Fibroblast of villous mesenchyme (primary cell): Measurements from ENCODE around the gene KIF3B. TPM values are rescaled to one million over a fixed set of nuclear protein-coding genes. Genes with fewer than 3 reads are reported as not detected.
"Not testable (repeated sequence)": the region's sequence is repeated elsewhere in the genome, so short reads cannot be mapped to it uniquely, and the experiment has no call there.

ENCODE experiments used
- DNase-seq: peaks from one replicate; pipeline ENCODE4 v3.0.0-alpha.2; 2010; ENCODE audit warnings: low read depth
- H3K4me3 ChIP-seq: 2 replicates; pipeline ENCODE4 v1.5.1; 2011; ENCODE audit warnings: low read depth, mild to moderate bottlenecking, low read length
- CTCF ChIP-seq: IDR thresholded peaks from 2 replicates; pipeline ENCODE4 v1.5.1; 2012; ENCODE audit warnings: low read depth, mild to moderate bottlenecking, low read length; ENCODE audit not compliant: insufficient read depth
- total RNA-seq: library from RNA; depleted of rRNA; stranded (reverse); fragments of >200 nt; gene quantifications from 2 replicates; pipeline ENCODE4 v1.2.3, GENCODE V29; 2012

The KIF3B gene
- total RNA-seq, 1 donor: 24.2 TPM

GRCh38 chr20:32237419-32237818 lies 40.0 kb upstream of the KIF3B start:
- DNase-seq: no peak
- no peak for TF ChIP-seq CTCF
- no peak overlapping the region for H3K4me3 ChIP-seq

- no peak for DNase-seq
- no peak for TF ChIP-seq CTCF
- no peak overlapping the region for H3K4me3 ChIP-seq
Observed at GRCh38 chr20:32238483-32239425, 38.7 kb upstream of the KIF3B start.

- H3K4me3 ChIP-seq: no peak overlapping the region
- no peak for TF ChIP-seq CTCF
- DNase-seq: no peak
Observed at GRCh38 chr20:32240205-32240604, 37.2 kb upstream of the KIF3B start.

DNA sequence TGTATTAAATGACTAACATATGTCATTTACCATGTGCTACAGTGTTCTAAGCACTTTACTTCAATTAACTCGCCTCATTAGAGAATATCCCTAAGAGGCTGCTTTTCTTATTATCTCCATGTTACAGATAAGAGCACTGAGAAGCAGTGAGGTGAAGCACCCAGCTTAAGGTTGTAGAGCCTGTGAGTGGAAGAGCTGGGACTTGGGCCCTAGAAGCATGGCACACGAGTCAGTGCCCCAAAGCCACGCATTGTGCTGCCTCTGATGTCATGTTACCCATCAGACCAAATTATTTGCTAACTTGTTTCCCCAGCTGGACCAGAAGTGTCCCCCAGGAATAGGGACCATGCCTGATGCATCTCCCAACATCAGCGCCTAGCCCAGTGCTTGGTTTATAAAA lies 35.6 kb upstream of the KIF3B start:
- no peak for TF ChIP-seq CTCF
- no peak overlapping the region for H3K4me3 ChIP-seq
- DNase-seq: no peak

DNA sequence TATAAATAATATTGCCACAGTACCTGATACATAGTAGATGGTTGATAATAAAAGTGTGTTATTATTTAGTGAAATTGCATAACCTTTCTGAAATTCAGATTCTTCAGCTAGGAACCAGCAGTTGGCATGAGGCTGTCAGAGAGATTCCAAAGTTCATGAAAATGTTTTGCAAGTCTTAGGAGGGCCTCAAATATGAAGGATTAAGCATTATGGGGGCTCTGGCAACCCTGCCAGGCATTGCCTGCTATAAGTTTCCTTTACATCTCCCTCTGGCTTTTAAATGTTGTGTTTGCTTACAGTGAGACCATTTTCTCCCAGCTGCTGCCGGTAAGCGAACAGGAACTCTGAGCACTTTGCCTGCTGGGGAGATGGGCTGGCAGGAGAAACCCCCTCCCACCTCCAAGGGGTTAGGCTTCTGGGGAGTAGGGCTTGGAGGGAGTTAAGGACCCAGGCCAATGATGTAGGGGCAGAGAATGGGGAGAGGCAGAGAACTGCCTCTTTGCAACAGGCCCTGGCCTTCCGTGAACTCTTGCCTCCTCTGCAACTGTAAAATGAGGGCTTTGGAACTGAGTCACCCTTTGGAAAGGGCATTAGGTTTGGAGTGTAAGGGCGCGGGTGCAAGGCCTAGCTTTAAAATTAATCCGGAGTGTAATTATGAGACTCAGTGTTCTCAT lies 33.2 kb upstream of the KIF3B start:
- DNase-seq: peak; percentile 15
- TF ChIP-seq CTCF: no peak
- H3K4me3 ChIP-seq: no peak overlapping the region

- no peak for DNase-seq
- H3K4me3 ChIP-seq: no peak overlapping the region
- TF ChIP-seq CTCF: no peak
Observed at GRCh38 chr20:32244959-32245358, 32.5 kb upstream of the KIF3B start.

- DNase-seq, H3K4me3 ChIP-seq: not testable (repeated sequence)
Observed at GRCh38 chr20:32246208-32246607, 31.2 kb upstream of the KIF3B start.
